ENCODE data around the gene LAMA2. TPM values are rescaled to one million over a fixed set of nuclear protein-coding genes. Genes with fewer than 3 reads are reported as not detected.

The LAMA2 gene
- total and polyA plus RNA-seq, 10 donors, result 0.83 to 66.6 (median 18.8) TPM

DNA sequence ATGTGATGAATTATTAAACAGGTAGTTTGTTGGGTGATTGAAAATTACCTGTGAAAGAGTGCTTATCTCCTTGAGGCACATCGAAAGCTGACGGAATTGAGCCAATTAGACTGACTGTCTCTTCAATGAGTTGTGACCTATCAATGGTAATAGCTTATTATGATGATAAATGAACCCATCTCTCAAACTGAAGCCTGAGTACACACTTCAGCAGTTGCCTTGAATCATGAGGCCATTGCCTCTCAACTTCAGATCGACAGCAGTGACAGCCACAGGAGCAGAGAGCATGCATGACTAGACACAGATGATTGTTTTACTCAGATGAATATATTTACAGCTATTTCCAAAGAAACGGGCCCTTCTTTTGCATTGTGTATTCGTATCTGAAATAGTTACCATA, 323.9 kb downstream of the LAMA2 start:
- TF ChIP-seq, protein P1, sequence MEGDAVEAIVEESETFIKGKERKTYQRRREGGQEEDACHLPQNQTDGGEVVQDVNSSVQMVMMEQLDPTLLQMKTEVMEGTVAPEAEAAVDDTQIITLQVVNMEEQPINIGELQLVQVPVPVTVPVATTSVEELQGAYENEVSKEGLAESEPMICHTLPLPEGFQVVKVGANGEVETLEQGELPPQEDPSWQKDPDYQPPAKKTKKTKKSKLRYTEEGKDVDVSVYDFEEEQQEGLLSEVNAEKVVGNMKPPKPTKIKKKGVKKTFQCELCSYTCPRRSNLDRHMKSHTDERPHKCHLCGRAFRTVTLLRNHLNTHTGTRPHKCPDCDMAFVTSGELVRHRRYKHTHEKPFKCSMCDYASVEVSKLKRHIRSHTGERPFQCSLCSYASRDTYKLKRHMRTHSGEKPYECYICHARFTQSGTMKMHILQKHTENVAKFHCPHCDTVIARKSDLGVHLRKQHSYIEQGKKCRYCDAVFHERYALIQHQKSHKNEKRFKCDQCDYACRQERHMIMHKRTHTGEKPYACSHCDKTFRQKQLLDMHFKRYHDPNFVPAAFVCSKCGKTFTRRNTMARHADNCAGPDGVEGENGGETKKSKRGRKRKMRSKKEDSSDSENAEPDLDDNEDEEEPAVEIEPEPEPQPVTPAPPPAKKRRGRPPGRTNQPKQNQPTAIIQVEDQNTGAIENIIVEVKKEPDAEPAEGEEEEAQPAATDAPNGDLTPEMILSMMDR (IDR thresholded peaks at IDR 0.05 in 8 of 11, conservative IDR thresholded peaks at IDR 0.05 in 3 of 11), result no peak
- TF ChIP-seq POLR2AphosphoS5 (IDR thresholded peaks at IDR 0.05) (no peak), POLR2A (IDR thresholded peaks at IDR 0.05) (no peak)
- Histone ChIP-seq H3K4me1 (no peaks in the 10 kb centered on the region), H3K9me3 (no peaks in the 10 kb centered on the region), H3K4me3 (no peak overlapping the region), H3K27me3 (replicated peaks in 1 of 7) (no peaks in the 10 kb centered on the region), H3K27ac (no peak overlapping the region), H3K36me3 (no peaks in the 10 kb centered on the region)
- intact Hi-C loops (cut with DNase I; ENCODE audit: low total_unique reads), result no loop called here
- DNase-seq, result no peak
- 58 to 74% (median 69%) methylated on average over 5 of the region's 5 CpGs for WGBS, 5 donors

DNA sequence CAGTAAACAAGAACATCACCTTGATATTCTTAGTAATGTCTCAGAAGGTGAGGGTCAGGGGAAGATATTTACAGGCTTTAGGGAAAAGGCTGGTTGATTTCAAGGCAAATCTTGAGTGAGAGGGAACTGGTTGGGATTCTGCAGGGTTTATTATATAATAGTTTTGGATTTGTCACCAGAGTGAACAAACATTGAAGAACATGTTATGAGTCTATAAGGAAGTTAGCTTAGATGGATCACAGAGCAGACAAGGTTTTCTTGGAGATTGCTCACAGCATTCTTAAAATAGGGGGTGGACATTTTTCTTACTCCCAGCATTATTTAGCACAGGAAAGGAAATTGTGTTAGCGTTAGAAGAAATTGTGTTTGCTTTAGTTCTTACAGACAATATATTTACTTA, 324.9 kb downstream of the LAMA2 start:
- Histone ChIP-seq H3K9me3 (no peaks in the 10 kb centered on the region), H3K36me3 (no peaks in the 10 kb centered on the region), H3K4me3 (no peak overlapping the region), H3K4me1 (no peaks in the 10 kb centered on the region), H3K27ac (no peak overlapping the region), H3K27me3 (replicated peaks in 1 of 7) (no peaks in the 10 kb centered on the region)
- intact Hi-C loops (cut with DNase I; ENCODE audit: low total_unique reads), result no loop called here
- TF ChIP-seq, protein P1 (IDR thresholded peaks at IDR 0.05 in 8 of 11, conservative IDR thresholded peaks at IDR 0.05 in 3 of 11), result no peak
- no peak for TF ChIP-seq POLR2A (IDR thresholded peaks at IDR 0.05)
- no peak for TF ChIP-seq POLR2AphosphoS5 (IDR thresholded peaks at IDR 0.05)
- no peak for DNase-seq
- WGBS, 5 donors, result 86 to 98% (median 89%) methylated on average over 1 of the region's 1 CpG

DNA sequence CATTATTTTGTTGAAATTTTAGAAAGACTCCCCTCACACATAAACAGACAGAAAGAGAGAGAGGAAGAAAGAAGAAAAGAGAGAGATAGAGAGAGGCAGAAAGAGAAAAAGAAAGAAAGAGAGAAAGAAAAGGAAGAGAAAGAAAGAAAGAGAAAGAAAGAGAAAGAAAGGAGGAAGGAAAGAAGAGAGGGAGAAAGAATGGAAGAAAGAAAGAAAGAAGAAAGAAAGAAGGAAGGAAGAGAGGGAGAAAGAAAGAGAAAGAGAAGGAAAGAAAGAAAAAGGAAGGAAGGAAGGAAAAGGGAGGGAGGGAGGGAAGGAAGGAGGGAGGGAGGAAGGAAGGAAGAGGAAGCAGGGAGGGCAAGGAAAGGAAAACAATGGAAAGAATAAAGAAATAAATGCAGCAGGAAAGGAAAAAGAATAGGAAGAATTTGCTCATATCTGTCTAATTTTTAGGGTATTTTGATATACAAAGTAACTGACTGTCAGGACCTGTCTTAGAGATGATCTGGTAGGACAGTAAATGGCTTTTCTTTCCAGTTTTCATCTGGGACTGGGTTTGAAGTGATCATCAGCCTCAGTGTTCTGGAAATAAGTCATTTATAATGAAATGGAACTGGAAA, 325.6 kb downstream of the LAMA2 start:
- intact Hi-C loops (cut with DNase I; ENCODE audit: low total_unique reads), result no loop called here
- no peak for DNase-seq
- no peak for TF ChIP-seq POLR2A (IDR thresholded peaks at IDR 0.05)
- TF ChIP-seq, protein P1 (IDR thresholded peaks at IDR 0.05 in 8 of 11, conservative IDR thresholded peaks at IDR 0.05 in 3 of 11), result no peak
- TF ChIP-seq POLR2AphosphoS5 (IDR thresholded peaks at IDR 0.05), result no peak
- no peak overlapping the region for H3K4me3 ChIP-seq
- no peak overlapping the region for H3K27ac ChIP-seq
- H3K4me1 ChIP-seq, result no peaks in the 10 kb centered on the region
- no peaks in the 10 kb centered on the region for H3K36me3 ChIP-seq
- H3K27me3 ChIP-seq (replicated peaks in 1 of 7), result no peaks in the 10 kb centered on the region
- no peaks in the 10 kb centered on the region for H3K9me3 ChIP-seq

DNA sequence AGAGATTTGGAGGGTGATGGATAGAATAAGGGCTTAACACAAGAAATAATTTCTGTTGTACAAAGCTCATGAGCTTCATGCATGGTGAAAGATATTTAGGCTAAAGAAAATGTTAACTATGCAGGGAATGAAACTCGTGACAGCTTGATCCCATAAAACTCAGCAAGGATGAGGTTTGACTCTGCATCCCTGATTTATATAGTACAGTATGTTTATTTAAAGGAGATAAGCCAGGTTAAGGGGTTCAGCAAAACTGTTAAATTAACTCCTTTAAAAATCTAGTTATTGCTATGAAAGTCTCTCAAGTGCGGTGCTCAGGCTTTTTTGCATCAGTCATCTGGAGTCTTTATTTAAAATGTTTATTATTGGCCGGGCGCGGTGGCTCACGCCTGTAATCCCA, 326.4 kb downstream of the LAMA2 start:
- intact Hi-C loops (cut with DNase I; ENCODE audit: low total_unique reads), result no loop called here
- Histone ChIP-seq H3K27ac (no peak overlapping the region), H3K27me3 (replicated peaks in 1 of 7) (no peaks in the 10 kb centered on the region), H3K9me3 (no peaks in the 10 kb centered on the region), H3K36me3 (no peaks in the 10 kb centered on the region), H3K4me1 (no peaks in the 10 kb centered on the region), H3K4me3 (no peak overlapping the region)
- no peak for DNase-seq
- TF ChIP-seq POLR2A (IDR thresholded peaks at IDR 0.05) (no peak), POLR2AphosphoS5 (IDR thresholded peaks at IDR 0.05) (no peak)
- TF ChIP-seq, protein P1 (IDR thresholded peaks at IDR 0.05 in 8 of 11, conservative IDR thresholded peaks at IDR 0.05 in 3 of 11), result no peak
- 75 to 90% (median 81%) methylated on average over 6 of the region's 6 CpGs for WGBS, 5 donors

All from spleen (tissue), 11 donors.